ENCODE data around the gene CYFIP1.
"Not testable (repeated sequence)": the region's sequence is repeated elsewhere in the genome, so short reads cannot be mapped to it uniquely, and the experiment has no call there.

Gene CYFIP1

GRCh38 chr15:22980189-22981050 lies at the start of gene CYFIP1:
Gene CYFIP1 (minus strand): TSS chr15:22980368. CDS start chr15:22947285, 33,083 bp downstream.
- no peak for TF ChIP-seq CTCF (IDR thresholded peaks at IDR 0.05; ENCODE audit: low read depth, low read length, missing control alignments)
- no peak for DNase-seq (ENCODE audit: extremely low read depth, low read depth)
- H3K4me3 ChIP-seq (replicated peaks; ENCODE audit: low read depth, low read length) = peak within 1 kb of the TSS; percentile 98

GRCh38 chr15:23026218-23026617 lies 46.0 kb upstream of the CYFIP1 start:
- no peak for TF ChIP-seq CTCF (IDR thresholded peaks at IDR 0.05; ENCODE audit: low read depth, low read length, missing control alignments)
- DNase-seq (ENCODE audit: extremely low read depth, low read depth) = no peak
- no peak overlapping the region for H3K4me3 ChIP-seq (replicated peaks; ENCODE audit: low read depth, low read length)

- no peak overlapping the region for H3K4me3 ChIP-seq (replicated peaks; ENCODE audit: low read depth, low read length)
- TF ChIP-seq CTCF (IDR thresholded peaks at IDR 0.05; ENCODE audit: low read depth, low read length, missing control alignments) = no peak
- no peak for DNase-seq (ENCODE audit: extremely low read depth, low read depth)
These were observed 42.0 kb upstream of the CYFIP1 start for GRCh38 chr15:23022156-23022555.

GRCh38 chr15:23014394-23015000 lies 34.3 kb upstream of the CYFIP1 start:
- no peak for TF ChIP-seq CTCF (IDR thresholded peaks at IDR 0.05; ENCODE audit: low read depth, low read length, missing control alignments)
- no peak for DNase-seq (ENCODE audit: extremely low read depth, low read depth)
- no peak overlapping the region for H3K4me3 ChIP-seq (replicated peaks; ENCODE audit: low read depth, low read length)

GRCh38 chr15:23013681-23014080 lies 33.5 kb upstream of the CYFIP1 start:
- no peak for TF ChIP-seq CTCF (IDR thresholded peaks at IDR 0.05; ENCODE audit: low read depth, low read length, missing control alignments)
- no peak overlapping the region for H3K4me3 ChIP-seq (replicated peaks; ENCODE audit: low read depth, low read length)
- DNase-seq (ENCODE audit: extremely low read depth, low read depth) = no peak

GRCh38 chr15:23012616-23013015 lies 32.4 kb upstream of the CYFIP1 start:
- not testable (repeated sequence) for DNase-seq (ENCODE audit: extremely low read depth, low read depth); H3K4me3 ChIP-seq (replicated peaks; ENCODE audit: low read depth, low read length)

- DNase-seq (ENCODE audit: extremely low read depth, low read depth) = no peak
- no peak for TF ChIP-seq CTCF (IDR thresholded peaks at IDR 0.05; ENCODE audit: low read depth, low read length, missing control alignments)
- H3K4me3 ChIP-seq (replicated peaks; ENCODE audit: low read depth, low read length) = no peak overlapping the region
These were observed 23.6 kb upstream of the CYFIP1 start for GRCh38 chr15:23003736-23004135.
